GM12875 (cell line): Measurements from ENCODE around the gene TAF11.
"Not testable (repeated sequence)": the region's sequence is repeated elsewhere in the genome, so short reads cannot be mapped to it uniquely, and the experiment has no call there.

Experiments used
- H3K4me3 ChIP-seq: one replicate; pipeline ENCODE4 v1.5.1; 2011; ENCODE audit warnings: low read depth, low read length, control low read depth
- CTCF ChIP-seq: IDR thresholded peaks from 2 replicates; pipeline ENCODE4 v1.5.1; 2011; ENCODE audit warnings: low read depth, mild to moderate bottlenecking, control low read depth, inconsistent platforms, low read length, moderate library complexity, borderline replicate concordance; ENCODE audit not compliant: insufficient read depth

Gene TAF11

GRCh38 chr6:34891296-34891695 is 3.5 kb upstream of the TAF11 start:
- TF ChIP-seq CTCF, result no peak
- no peak overlapping the region for H3K4me3 ChIP-seq

GRCh38 chr6:34890533-34890925 is 2.7 kb upstream of the TAF11 start:
- TF ChIP-seq CTCF, result no peak
- no peak overlapping the region for H3K4me3 ChIP-seq

GRCh38 chr6:34888874-34889555 is 1.2 kb upstream of the TAF11 start, which contains the start of gene ANKS1A:
TSS of gene ANKS1A (plus strand) at chr6:34889255. CDS start at chr6:34889403, 148 bp downstream.
- no peak for TF ChIP-seq CTCF
- peak within 1 kb of the TSS; percentile 65 for H3K4me3 ChIP-seq

- no peak for TF ChIP-seq CTCF
- peak overlapping the region; percentile 65 for H3K4me3 ChIP-seq
These were observed 643 bp upstream of the TAF11 start for GRCh38 chr6:34888514-34888856.

- H3K4me3 ChIP-seq, result not testable (repeated sequence)
These were observed 2.0 kb downstream of the TAF11 start for GRCh38 chr6:34885837-34886236.

GRCh38 chr6:34884996-34885395 is 2.8 kb downstream of the TAF11 start:
- TF ChIP-seq CTCF, result no peak
- H3K4me3 ChIP-seq, result no peak overlapping the region

- H3K4me3 ChIP-seq, result not testable (repeated sequence)
These were observed 3.8 kb downstream of the TAF11 start for GRCh38 chr6:34884073-34884472.

GRCh38 chr6:34877869-34878485 is 9.9 kb downstream of the TAF11 start:
- no peak for TF ChIP-seq CTCF
- no peak overlapping the region for H3K4me3 ChIP-seq
